Esophagus muscularis mucosa (tissue), 4 donors: ENCODE measurements around the gene GOLGA8S. TPM values are rescaled to one million over a fixed set of nuclear protein-coding genes. Genes with fewer than 3 reads are reported as not detected.
"Not testable (repeated sequence)": the region's sequence is repeated elsewhere in the genome, so short reads cannot be mapped to it uniquely, and the experiment has no call there.

ENCODE experiments used
- DNase-seq: peaks from one replicate; pipeline ENCODE4 v3.0.0-alpha.2; 2017; ENCODE audit errors: extremely low spot score
- H3K27ac ChIP-seq, 4 donors: fragments of 200-600 bp; sonication (generic); replicated peaks in 1 of 4; 1 replicate in 3 of 4; 2 replicates in 1 of 4; pipeline ENCODE4 v1.5.1; 2016 to 2019; ENCODE audit warnings: mild to moderate bottlenecking in 1 of 4
- H3K27me3 ChIP-seq, 4 donors: fragments of 200-600 bp; sonication (generic); one replicate each; pipeline versions ENCODE4 v1.5.1 to v1.6.0; 2016 to 2019
- H3K36me3 ChIP-seq, 4 donors: fragments of 200-600 bp; sonication (generic); one replicate each; pipeline ENCODE4 v1.5.1; 2016 to 2019
- H3K4me1 ChIP-seq, 4 donors: fragments of 200-600 bp; sonication (generic); one replicate each; pipeline ENCODE4 v1.5.1; 2016 to 2019
- H3K4me3 ChIP-seq, 4 donors: fragments of 200-600 bp; sonication (generic); 1 replicate in 2 of 4; 2 replicates in 2 of 4; pipeline ENCODE4 v1.5.1; 2016 to 2019; ENCODE audit warnings: mild to moderate bottlenecking in 4 of 4, moderate library complexity in 1 of 4
- H3K9me3 ChIP-seq, 4 donors: fragments of 200-600 bp; sonication (generic); 1 replicate in 3 of 4; 2 replicates in 1 of 4; pipeline ENCODE4 v1.5.1; 2016 to 2019
- EP300 ChIP-seq: sonication (generic); formaldehyde crosslinking; IDR thresholded peaks from one replicate; pipeline ENCODE4 v1.6.1; 2017; ENCODE audit warnings: antibody characterized with exemption
- POLR2A ChIP-seq: fragments of 450-650 bp; IDR thresholded peaks from one replicate; pipeline ENCODE4 v1.6.1; 2017; ENCODE audit warnings: antibody characterized with exemption, moderate library complexity, mild to moderate bottlenecking, low read depth
- POLR2AphosphoS5 ChIP-seq, 2 donors: sonication (generic); formaldehyde crosslinking; IDR thresholded peaks; one replicate each; pipeline ENCODE4 v1.6.1; 2017; ENCODE audit warnings: antibody characterized with exemption in 2 of 2
- WGBS: methylation state at CpG from one replicate; pipeline ENCODE4 v1.1.5; 2018; 5-methylcytosine and 5-hydroxymethylcytosine counted together
- intact Hi-C: fragments of 100-400 bp; cut with DNase I; formaldehyde crosslinking; loops from one replicate; pipeline ENCODE4 v1.15.1; 2023
- small RNA-seq, 3 donors: library from RNA; depleted of rRNA; stranded (forward); fragments of <200 nt; gene quantifications; one replicate each; pipeline ENCODE3, GENCODE V24; 2016
- total RNA-seq, 4 donors: library from RNA; depleted of rRNA; stranded (reverse); fragments of >200 nt; gene quantifications; one replicate each; pipeline versions ENCODE4 v1.1.0 to v1.2.1, GENCODE V29; 2016
- TF ChIP-seq, protein P1 (sequence below), 3 experiments: fragments of 200-600 bp in 2 of 3; fragments of 450-650 bp in 1 of 3; sonication (generic) in 2 of 3; IDR thresholded peaks; one replicate each; pipeline ENCODE4 v1.5.1; 2017 to 2019; ENCODE audit warnings: antibody characterized with exemption in 3 of 3, mild to moderate bottlenecking in 2 of 3, moderate library complexity in 1 of 3

The GOLGA8S gene
- total RNA-seq, 4 donors from 2014 or later, result under 0.01 to 0.17 (median 0.13) TPM; not detected in 1

DNA sequence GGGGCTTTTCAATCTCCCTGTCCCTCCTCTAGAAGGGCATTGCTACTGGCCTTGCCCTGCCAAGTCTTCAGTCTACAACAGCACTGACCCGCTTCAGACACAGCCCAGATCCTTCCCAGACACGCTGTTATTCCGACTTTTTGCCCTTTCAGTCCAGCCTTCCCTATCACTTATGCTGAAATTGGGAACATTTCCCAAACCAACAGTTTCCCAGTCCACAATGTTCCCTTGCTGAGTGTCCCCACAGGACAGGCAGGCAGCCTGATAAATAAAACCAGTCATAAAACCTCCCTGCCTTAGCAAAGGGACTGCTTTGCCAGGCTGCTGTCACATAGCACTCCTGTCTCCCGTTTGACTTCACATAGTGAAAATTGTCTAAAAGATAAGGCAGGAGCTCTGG, 49.0 kb downstream of the GOLGA8S start:
- no peaks in the 10 kb centered on the region for H3K36me3 ChIP-seq
- no peaks in the 10 kb centered on the region for H3K27me3 ChIP-seq
- no peak for DNase-seq
- WGBS, result 67% methylated on average over 4 of the region's 4 CpGs
- no peaks in the 10 kb centered on the region for H3K4me1 ChIP-seq
- intact Hi-C loops, result no loop called here
- TF ChIP-seq, protein P1, sequence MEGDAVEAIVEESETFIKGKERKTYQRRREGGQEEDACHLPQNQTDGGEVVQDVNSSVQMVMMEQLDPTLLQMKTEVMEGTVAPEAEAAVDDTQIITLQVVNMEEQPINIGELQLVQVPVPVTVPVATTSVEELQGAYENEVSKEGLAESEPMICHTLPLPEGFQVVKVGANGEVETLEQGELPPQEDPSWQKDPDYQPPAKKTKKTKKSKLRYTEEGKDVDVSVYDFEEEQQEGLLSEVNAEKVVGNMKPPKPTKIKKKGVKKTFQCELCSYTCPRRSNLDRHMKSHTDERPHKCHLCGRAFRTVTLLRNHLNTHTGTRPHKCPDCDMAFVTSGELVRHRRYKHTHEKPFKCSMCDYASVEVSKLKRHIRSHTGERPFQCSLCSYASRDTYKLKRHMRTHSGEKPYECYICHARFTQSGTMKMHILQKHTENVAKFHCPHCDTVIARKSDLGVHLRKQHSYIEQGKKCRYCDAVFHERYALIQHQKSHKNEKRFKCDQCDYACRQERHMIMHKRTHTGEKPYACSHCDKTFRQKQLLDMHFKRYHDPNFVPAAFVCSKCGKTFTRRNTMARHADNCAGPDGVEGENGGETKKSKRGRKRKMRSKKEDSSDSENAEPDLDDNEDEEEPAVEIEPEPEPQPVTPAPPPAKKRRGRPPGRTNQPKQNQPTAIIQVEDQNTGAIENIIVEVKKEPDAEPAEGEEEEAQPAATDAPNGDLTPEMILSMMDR (IDR thresholded peaks at IDR 0.05), result no peak
- TF ChIP-seq POLR2AphosphoS5 (IDR thresholded peaks at IDR 0.05), result peak in 1 of 2 donors; percentile 45
- H3K27ac ChIP-seq, result peak overlapping the region in 1 of 4 donors; percentile 23
- peaks cover 0 to 8% (median 1%) of the 10 kb centered on the region in 4 donors for H3K9me3 ChIP-seq
- H3K4me3 ChIP-seq, result no peak overlapping the region

DNA sequence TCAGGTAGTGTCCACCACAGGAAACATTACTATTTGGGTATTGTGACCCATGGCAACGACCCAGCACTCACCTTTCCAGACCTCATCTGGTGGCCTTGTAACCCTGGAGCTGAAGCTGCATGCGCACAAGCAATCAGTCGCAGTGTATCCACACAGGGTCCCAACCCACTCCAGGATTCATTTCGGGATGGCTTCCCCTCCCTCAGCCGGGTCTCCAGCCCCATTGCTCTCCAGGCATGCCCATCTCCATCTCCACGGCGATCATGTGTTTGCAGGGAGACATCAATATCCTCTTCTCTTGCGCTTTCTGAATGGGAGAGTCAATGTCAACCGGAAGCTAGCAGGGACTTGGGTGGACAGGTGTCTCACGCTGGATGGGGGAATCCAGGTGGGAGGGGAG, 57.3 kb downstream of the GOLGA8S start:
- Histone ChIP-seq H3K4me1 (no peaks in the 10 kb centered on the region), H3K27me3 (no peaks in the 10 kb centered on the region), H3K36me3 (no peaks in the 10 kb centered on the region), H3K9me3 (peaks cover 0 to 4% (median 0%) of the 10 kb centered on the region in 4 donors), H3K4me3 (no peak overlapping the region), H3K27ac (no peak overlapping the region)
- WGBS, result 79% methylated on average over 10 of the region's 10 CpGs
- TF ChIP-seq, protein P1 (IDR thresholded peaks at IDR 0.05), result no peak
- no peak for TF ChIP-seq POLR2A
- TF ChIP-seq EP300, result no peak
- TF ChIP-seq POLR2AphosphoS5 (IDR thresholded peaks at IDR 0.05), result no peak
- DNase-seq, result no peak
- intact Hi-C loops, result no loop called here

DNA sequence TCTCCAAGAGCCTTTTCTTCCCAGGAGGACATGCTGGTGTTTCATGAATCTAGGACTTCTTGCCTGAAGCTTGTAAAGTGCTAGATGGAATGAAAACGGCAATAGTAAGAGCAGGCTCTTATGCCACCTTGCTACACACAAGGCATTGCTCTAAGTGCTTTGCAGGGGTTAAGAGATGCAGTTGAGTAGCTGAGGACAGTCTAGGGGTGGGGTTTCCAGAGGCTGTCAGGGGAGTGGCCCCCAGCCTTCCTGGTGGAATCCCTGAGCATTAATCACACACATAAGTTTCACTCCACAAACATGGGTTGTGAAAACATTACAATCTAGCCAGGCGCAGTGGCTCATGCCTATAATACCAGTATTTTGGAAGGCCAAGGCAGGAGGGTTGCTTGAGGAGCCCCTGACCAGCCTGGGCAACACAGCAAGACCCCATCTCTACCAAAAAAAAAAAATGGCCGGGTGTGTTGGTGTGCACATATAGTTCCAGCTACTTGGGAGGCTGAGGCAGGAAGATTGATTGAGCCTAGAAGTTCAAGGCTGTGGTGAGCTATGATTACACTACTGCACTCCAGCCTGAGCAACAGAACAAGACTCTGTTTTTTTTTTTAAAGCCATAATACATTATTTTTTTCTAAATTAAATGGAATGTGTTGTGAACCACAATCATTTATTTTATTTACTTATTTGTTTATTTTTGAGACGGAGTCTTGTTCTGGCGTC, 58.5 kb downstream of the GOLGA8S start:
- DNase-seq, H3K9me3 ChIP-seq: not testable (repeated sequence)

More for the DNA sequence above, 58.5 kb downstream of the GOLGA8S start:
- H3K27ac ChIP-seq, H3K36me3 ChIP-seq, H3K4me3 ChIP-seq, intact Hi-C loops, H3K27me3 ChIP-seq, H3K4me1 ChIP-seq: not testable (repeated sequence)
- WGBS, result 79% methylated on average over 5 of the region's 5 CpGs

Small RNA genes lying within 50 kb of the gene (small RNA-seq; reads per million reads assigned to genes)
- gene RN7SL536P, result 0 reads per million in 3 donors

Other genes starting within 250 kb of the GOLGA8S start
- gene GOLGA6L1, start 217.9 kb upstream of the GOLGA8S start, total RNA-seq, result not detected
- gene GOLGA6L26, start 20.6 kb upstream of the GOLGA8S start, total RNA-seq, result not detected
- not detected for gene GOLGA6L2, start 92.5 kb downstream of the GOLGA8S start, total RNA-seq
- gene MKRN3, start 210.9 kb downstream of the GOLGA8S start, total RNA-seq, result under 1 TPM in 3 of 4 donors, not detected in 1; 0.42 to 0.65 (median 0.46) TPM